A549 (cell line): Measurements from ENCODE around the gene TBX1.

Experiments used
- BHLHE40 ChIP-seq: IDR thresholded peaks from 2 replicates; pipeline ENCODE4 v1.6.1; 2012; ENCODE audit warnings: low read depth, low read length, inconsistent platforms
- ESRRA ChIP-seq: fragments of 150-350 bp; IDR thresholded peaks from 2 replicates; pipeline ENCODE4 v1.6.1; 2014; ENCODE audit warnings: mild to moderate bottlenecking, low read length, borderline replicate concordance
- RAD21 ChIP-seq, 2 experiments: fragments of >200 bp in 1 of 2; sonication (Bioruptor Twin) in 1 of 2; formaldehyde crosslinking in 1 of 2; IDR thresholded peaks in 1 of 2; conservative IDR thresholded peaks in 1 of 2; 2 replicates in 1 of 2; 3 replicates in 1 of 2; pipeline ENCODE4 v1.6.1; 2012 to 2018; ENCODE audit warnings: inconsistent platforms in 1 of 2
- TF ChIP-seq, protein P1 (sequence below): fragments of >200 bp; sonication (Bioruptor Twin); formaldehyde crosslinking; IDR thresholded peaks from 3 replicates; pipeline ENCODE4 v1.5.1; 2016

DNA sequence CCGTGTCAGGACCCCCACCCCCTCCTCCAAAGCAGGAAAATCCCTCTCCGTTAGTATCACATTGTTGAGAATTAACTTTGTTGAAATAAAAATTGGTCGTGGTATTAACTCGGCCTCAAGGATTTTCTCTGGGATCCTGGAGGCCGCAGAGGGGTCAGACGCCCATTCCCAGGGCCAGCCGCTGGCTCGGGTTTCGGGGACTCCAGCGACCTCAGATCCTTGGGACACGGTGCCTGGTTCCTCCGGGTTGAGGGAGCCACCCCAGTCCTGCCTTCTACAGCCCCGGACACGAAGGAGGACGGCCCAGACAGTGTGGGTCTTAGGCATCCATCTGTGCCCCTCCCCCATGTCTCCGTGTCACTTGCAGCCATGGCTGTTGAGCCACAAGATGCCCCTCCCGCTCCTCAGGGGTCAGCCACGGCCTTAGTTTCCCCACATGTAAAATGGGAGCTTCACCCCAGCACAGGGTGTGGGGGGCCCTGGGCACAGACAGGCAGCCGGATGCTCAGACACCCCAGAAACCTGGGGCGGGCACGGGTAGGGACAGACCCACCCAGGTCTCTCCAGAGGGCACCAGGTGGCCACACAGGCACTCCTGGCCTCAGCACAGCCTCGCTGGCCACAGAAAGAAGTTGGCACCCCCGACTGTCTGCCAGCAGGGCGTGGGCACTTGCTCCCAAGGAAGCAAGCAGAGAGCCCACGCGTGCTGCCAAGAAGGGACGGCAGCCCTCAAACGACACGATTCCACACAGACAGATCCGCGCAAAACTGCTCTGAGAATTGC, 21.7 kb upstream of the TBX1 start:
- TF ChIP-seq, protein P1, sequence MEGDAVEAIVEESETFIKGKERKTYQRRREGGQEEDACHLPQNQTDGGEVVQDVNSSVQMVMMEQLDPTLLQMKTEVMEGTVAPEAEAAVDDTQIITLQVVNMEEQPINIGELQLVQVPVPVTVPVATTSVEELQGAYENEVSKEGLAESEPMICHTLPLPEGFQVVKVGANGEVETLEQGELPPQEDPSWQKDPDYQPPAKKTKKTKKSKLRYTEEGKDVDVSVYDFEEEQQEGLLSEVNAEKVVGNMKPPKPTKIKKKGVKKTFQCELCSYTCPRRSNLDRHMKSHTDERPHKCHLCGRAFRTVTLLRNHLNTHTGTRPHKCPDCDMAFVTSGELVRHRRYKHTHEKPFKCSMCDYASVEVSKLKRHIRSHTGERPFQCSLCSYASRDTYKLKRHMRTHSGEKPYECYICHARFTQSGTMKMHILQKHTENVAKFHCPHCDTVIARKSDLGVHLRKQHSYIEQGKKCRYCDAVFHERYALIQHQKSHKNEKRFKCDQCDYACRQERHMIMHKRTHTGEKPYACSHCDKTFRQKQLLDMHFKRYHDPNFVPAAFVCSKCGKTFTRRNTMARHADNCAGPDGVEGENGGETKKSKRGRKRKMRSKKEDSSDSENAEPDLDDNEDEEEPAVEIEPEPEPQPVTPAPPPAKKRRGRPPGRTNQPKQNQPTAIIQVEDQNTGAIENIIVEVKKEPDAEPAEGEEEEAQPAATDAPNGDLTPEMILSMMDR = no peak
- TF ChIP-seq ESRRA = no peak
- TF ChIP-seq RAD21 (conservative IDR thresholded peaks at IDR 0.05 in 1 of 2, IDR thresholded peaks at IDR 0.05 in 1 of 2) = no peak
- TF ChIP-seq BHLHE40 = no peak
